Stimulated activated CD4-positive, alpha-beta T cell treated with anti-CD3 and anti-CD28 coated beads, TNF-alpha, amount 100 ng/mL, for 4 hours (primary cell): ENCODE results near the gene HOXD8.

Experiments
- DNase-seq, 3 experiments: peaks; one replicate each; pipeline ENCODE4 v3.0.0-alpha.2; 2020; ENCODE audit warnings: low read depth in 3 of 3

HOXD8 gene

DNA sequence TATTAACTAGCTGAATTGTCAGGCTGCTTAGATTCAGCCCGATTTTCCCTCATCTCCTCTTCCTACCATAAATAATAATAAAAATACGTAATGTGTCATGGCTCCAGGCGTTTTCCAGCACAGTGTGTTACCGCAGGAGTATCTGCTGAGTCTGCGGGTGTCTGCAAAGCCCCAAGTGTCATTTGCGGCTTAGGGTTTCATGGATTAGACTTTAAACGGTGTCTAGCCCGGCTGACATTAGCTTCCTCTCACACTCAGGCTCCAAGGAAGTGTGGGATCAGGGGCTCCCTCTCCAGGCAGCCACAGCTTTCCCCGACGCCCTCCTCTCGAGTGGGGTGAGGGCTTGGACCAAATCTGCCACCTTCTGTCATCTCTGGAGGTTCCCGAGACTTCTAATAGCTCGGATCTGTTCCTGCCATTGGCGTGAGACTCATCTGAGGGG lies 44.9 kb downstream of the HOXD8 start:
- DNase-seq = no peak

DNA sequence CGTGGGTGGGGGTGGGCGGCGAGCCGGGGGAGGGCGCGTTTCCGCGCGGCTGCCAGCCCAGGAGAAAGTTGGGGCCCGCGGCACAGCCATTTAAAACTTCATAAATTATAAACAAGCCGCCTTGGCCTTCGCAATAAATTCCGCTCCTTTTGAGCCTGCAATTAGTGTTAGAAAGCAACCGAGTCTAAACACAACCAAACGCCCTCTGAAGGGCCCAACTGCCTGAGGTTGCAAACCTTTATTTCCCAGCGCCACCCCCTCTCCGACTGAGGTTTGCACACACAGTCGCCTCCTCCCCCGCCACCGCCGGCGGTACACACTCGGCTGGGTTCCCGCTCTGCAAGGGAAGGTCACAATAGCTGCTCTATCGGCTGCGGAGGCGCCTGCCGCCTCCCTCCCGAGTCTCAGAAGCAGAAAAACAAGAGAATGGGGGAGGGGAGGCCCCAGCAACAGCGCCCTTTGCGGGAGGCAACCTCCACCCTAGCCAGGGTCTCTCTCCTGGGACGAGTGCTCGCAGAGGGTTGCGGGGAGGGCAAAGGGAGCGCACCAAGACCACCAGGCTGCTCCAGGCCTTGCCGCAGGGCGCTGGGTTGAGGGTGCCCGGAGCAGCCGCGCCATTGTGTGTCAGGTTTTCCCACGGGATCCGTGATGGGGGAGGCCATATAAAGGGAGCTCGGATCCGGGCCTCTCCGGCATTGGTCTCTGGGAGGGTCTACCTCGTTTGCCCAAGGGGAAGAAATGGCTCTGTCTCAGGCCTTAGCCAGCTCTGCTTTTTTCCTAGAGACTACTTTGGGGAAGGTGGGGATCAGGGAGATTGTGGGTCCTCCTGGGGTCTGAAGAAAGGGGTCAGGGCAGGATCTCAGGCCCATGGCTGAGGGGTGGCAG lies 45.6 kb downstream of the HOXD8 start:
- no peak for DNase-seq

DNA sequence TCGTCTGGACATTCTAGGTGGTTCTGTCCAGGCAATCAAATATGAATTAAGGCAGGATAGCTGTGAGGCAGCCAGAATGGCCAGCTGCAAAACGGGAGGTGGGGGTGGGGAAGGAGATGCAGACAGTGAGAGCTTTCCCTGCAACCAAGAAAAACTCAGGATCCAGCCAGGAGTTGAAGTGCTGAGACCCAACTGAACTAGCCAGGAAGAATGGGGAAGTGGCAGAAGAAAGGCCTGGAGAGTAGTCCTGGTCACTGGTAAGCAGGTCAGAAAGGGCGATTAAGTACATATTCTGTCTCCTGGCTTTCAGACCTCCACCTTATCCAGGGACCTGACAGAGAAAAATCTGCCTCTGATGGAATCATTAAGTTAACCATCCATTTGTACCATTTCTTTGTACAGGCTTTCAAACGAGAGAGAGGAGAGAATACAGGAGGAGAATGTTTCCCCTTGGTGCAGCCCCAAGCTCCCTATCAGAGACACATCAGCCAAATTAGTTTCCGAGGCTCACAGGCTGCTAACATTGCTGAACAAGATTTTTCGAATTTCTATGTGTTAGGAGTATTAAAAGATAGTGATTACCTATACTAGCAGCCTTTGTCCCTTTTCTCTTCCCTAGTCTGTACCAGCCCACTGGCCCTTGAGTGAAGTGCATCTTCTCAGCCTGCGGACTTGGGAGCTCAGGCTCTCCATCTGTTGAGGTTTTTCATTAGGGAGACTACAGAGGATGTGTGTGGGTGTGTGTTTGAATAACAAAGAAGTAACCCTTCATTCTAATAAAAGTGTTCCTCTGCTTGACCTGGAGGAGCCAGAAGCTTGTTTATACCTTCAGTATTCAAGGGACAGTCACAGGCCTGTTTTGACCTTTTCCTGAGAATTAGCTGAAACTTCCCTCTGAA lies 46.5 kb downstream of the HOXD8 start:
- DNase-seq = no peak

DNA sequence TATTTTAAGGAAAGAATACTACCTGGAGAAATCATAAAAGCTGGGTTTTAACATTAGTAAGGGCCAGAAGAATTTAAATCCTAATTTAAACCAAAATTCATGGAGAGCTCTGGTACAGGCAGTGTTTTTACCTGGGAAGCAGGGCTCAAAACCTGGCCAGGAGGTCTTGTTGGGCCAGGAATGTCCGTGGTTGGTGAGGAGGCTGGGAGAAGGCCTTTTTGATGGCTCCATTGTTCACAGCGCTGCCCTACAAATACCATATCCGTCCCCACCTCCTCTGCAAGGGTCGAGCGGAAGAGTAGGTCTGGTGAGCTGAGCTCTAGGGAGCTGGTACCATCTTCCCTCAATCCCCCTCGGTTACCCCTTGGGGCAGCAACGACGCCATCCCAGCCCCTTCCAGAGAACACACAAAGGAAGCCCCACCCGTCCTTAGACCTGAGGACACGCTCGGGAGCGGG lies 48.1 kb downstream of the HOXD8 start:
- DNase-seq = no peak

DNA sequence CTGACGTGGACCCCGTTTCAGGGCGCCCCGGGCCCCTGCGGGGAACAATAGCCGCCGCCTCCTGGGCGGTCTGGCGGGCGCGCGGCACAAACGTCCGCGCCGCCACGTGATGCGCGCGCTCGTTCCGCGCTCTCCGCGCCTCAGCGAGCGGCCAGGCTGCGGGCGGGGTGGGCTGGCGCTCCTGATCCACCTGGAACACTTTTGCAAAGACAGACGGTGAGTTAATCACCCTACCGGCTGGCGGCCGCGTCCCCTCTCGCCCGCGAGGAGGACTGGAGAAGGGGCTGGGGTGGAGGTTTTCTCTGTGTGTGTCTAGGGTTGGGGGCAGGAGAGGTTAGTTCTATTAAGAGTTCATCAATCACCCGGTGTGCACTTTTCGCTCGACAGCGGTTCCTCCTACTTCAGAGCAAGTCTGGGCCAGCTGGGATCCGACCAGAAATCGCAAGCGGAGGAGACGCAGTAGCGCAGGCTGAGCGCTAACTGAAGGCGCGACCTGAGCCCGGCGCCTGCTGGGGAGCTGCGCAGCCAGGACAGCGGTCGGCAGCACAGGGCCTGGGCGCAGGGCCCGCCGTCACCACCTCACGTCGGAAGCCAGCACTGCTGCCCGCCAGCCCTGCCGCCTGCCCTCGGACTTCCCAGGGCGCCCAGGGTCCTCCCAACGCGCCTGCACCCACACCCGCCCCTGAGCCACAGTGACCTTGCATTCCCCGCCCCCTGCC lies 48.7 kb downstream of the HOXD8 start:
- no peak for DNase-seq

DNA sequence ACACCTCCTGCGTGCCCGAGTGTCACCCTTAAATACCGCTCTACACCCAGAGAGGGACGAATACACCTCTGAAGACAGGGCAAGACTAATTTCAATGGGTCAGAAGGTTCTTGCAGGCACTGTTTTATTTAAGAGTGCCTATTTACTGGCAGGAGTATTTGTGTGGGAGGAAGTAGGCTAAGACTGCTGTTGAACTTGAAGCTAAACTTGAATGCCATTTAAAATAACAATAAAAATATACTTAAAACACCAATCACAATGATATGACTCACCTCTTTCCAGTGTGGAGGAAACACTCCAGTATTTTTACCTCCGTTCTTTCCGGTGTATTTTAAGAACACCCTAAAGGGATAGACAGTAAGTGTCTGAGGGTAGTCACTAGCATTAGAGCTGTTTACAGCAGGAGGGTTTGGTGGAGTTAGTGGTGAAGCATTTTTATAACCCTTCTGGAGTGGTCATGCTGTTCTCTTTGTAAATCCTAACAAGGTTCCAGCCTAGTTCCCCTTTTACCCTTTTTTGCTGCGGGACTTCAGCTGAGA lies 49.3 kb downstream of the HOXD8 start:
- no peak for DNase-seq

DNA sequence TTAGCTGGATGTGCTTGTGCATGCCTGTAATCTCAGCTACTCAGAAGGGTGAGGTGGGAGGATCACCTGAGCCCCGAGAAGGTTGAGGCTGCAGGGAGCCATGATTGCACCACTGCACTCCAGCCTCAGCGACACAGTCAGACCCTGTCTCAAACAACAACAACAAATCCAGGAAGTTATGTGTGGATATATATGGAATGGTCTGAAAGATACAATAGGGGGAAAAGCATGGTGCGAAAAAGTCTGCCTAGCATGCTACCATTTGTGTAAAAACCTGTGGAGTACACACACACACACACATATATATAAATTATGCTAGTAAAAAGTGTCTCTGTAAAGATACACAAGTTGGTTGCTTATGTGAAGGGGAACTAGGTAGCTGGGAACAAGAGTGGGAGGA lies 52.0 kb downstream of the HOXD8 start:
- DNase-seq = no peak
